Measurements from ENCODE around the gene GNA14.
"Not testable (repeated sequence)": the region's sequence is repeated elsewhere in the genome, so short reads cannot be mapped to it uniquely, and the experiment has no call there.

Gene GNA14

DNA sequence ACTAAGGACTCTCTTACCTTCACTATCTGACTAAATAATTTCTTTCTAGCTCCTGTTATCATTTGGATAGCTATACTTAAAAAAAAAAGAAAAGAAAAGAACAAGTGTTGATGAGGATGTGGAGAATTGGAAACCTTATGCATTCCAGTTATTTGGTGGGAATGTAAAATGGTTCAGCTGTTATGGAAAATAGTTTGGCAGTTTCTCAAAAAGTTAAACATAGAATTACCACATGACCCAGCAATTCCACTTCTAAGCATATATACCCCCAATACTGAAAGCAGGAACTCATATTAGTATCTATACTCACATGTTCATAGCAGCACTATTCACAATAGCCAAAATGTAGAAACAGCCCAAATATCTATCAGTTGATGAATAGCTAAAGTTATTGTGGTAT, 61.1 kb downstream of the GNA14 start:
- FAIRE-seq = no peak

DNA sequence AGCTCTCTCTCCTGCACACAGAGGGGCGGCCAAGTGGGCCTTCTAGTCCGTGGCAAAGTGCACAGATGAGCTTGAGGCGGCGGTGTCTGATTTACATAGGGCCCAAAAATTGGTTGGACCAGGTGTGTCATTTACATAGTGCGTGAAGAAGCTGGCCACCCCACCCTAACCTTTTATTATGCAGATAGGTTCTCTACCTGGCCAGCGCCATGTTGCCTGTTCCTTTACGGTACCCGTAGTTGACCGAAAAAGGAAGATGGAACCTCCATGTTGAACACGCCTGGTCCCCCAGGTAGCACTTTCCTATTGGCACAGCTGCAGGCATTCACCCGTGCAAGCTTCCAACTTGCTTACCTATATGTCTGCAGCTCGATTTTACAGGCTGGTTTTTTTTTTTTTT, 61.5 kb downstream of the GNA14 start:
- FAIRE-seq = no peak

DNA sequence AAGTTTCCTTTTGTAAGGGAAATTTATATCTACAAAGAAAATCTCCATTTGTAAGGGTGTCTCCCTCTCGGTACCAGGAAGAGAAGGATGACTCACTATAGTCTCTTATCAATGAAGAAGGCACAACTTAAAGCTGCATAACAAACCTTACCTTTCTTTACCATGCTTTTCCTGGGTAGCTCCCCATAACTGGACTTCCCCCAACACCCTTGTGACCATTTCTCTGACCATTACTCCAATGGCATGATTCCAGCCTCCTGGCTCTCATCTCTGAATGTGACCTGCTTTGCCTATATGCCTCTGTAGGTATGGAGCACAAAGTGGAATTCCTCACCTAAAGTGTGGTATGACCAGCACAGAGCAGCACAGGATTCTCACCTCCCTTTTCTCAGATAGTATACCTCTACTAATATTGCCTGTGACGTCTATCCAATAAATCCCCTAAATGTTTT, 62.8 kb downstream of the GNA14 start:
- no peak for FAIRE-seq

DNA sequence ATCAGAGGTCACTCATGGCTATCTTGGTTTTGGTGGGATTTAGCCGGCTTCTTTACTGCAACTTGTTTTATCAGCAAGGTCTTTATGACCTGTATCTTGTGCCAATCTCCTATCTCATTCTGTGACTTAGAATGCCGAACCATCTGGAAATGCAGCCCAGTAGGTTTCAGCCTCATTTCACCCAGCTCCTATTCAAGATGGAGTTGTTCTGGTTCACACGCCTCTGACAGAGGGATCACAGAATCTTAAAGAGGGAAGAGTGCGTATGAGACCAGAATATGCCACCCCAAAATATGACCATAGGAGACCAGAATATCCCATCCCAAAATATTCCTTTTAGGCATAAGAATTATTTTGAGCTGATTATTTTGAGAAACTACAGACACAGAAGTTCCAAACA, 63.2 kb downstream of the GNA14 start:
- FAIRE-seq = not testable (repeated sequence)

DNA sequence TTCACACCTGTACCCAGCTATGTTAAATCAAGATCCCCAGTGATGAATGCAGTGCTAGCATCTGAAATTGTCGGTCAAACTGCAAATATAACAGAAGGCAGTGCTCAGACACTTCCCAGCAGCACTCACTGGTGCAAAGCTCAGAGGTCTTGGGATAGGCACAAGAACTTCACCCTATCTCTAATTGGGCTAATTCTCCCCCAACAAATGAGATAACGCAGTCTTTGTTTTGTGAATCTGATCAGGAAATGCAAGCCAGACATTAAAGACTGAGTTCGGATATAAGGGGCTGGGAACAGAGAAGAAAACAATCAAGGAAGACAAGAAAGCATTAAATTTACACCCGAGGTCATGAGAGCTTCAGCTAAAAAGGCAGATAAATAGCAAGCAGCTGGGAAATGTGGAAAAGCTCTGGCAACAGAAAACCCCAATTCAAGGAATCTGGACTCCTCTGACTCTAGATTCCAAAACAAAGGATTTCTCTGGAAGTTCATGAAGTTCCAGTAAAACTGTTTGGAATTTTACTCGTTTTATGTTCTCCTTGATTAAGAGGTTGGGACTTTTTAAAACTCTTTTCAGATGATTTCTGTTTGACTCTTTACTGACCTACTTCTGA, 65.1 kb downstream of the GNA14 start:
- FAIRE-seq = no peak

DNA sequence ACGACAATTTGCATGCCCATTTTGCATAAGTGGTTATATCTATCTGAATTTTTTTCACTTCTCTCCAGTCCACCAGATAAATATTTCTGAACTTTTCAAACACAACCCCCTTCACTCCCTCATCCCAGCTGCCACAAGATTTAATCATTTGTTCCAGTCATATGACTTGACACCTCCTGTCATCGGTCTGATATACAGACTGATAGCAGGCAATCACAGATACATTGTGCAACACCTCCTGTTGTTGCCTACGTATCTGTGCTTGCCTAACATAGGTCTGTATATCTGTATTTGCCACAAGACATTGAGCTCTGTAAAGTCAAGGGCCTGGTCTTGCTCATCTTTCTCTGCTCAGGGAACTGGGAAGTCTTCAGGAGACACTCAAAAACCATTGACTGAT, 65.6 kb downstream of the GNA14 start:
- FAIRE-seq = no peak

DNA sequence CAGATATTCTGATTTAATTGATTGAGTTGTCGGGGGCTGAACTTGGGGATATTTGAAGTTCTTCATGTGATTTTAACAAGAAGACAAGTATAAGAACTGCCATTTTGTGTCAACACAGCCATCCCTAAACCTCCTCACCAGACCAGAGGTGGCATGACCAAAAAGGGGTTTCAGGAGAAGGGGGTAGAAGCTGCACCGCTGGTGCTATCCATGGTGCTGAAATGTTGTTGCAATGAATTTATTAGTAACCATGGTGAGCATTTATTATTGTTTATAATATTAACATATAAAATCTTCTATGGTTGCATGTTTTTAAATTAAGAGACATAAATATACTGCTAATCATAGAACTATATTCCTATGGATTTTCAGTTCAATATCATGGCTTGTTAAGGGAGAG, 72.3 kb downstream of the GNA14 start:
- no peak for FAIRE-seq

DNA sequence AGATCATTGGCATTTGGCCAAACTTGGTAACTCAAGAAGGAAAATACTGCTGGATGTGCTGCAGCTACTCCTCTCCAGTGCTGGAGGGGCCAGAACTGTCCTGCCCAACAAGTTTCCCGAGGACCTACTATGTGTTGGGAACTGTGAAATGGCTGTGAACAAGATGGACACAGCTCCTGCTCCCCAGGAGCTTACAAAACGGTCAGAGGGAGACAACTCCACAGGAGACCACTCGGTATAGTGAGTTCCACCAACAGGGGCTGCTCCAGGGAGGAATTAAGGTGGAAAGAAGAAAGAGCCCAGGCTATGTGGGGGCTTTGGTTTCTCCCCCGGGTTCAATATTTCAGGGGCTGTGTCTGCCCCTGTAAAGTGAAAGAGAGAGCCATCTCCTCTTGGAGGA, 78.8 kb downstream of the GNA14 start:
- FAIRE-seq = no peak

DNA sequence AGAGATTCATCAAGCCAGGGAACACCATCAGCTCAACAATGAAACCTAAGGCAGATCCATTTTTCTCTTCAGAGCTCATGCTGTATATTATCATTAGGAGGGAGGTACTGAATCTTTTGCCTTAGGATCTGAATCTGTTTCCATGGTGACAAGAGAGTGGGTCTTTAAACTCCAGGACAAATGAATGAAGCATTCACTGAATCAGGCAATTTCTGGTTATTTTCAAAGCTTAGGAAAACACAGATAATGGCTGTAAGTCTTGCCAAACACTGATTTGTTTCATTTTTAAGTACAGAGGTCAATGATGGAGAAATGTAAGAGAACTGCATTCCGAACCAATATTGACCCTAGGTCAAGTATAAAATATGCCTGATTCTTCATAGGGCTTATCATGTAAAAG, 84.9 kb downstream of the GNA14 start:
- no peak for FAIRE-seq

DNA sequence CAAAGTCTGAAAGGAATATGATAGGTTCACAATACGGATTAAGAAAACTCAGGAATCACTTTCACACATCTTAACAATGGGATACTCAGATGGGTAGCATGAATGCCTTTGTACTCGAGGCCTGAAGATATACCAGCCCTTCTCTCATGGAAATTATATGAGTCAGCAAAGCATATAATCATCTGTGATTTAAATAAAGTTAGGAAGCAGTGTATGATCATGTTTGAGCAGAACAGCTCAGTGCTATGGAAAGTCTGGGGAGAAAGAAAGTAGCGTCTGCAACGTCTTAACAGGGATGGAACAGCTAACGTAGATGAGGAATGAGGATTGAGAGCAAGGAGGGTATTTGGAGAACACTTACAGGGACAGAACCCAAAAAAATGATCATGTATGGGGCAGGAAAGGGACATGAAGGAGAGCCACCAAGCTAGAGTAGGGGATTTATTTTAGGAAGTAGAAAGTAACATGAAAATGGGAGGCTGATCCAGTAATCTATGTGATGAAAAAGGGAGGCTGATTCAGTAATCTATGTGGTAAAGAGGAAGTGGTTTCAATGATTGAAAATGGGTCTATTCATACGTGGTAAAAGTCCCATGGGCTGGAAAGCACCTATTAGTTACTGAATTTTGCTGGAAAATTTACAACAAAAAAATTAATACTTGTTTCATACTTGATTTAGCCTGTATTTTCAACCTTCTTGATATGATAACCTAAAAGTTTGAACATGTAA, 85.9 kb downstream of the GNA14 start:
- FAIRE-seq = no peak

DNA sequence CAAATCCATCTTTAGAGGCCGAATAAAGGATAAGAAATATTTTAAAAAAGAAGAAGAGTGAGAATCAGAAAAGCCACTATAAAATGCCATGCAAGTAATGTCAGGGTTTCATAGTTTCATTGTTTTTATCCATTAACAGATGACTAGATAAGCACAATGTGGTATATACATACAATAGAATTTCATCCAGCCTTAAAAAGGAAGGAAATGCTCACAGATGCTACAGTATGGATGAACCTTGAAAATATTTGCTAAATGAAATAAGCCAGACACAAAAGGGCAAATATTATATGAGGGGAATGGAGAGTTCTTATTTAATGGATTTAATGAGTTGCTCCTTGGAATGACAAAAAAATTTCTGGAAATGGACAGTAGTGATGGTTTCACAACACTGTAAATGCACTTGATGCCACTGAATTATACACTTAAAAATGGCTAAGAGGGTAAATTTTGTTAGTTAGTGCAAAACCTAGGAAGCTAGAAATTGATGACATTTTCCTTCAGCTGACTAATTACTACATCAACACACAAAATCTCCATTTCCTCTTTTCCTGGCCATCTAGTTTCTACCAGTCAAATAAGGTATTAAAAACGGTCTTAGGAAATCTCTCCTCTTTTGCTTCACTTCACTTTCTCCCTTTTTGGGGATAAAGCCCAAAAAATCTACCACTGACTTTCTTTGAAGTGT, 86.6 kb downstream of the GNA14 start:
- FAIRE-seq = no peak

DNA sequence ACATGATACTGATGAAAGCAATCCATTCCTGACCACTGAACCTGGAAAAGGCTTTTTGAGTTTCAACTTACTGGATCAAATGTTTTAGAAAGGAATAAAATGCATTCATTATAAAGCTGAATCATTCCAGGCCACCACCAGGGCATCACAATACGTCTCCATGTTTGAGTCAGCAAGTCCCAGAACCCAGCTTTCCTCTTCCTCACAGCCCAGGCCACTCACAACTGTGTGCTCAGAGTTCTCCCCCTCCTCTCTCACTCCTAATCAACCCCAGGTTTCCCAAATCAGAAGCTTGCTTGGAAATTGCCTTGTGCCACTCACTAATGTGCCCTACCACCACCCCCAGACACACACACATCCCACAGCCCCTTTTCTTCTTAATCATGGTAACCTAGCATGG, 91.7 kb downstream of the GNA14 start:
- no peak for FAIRE-seq

DNA sequence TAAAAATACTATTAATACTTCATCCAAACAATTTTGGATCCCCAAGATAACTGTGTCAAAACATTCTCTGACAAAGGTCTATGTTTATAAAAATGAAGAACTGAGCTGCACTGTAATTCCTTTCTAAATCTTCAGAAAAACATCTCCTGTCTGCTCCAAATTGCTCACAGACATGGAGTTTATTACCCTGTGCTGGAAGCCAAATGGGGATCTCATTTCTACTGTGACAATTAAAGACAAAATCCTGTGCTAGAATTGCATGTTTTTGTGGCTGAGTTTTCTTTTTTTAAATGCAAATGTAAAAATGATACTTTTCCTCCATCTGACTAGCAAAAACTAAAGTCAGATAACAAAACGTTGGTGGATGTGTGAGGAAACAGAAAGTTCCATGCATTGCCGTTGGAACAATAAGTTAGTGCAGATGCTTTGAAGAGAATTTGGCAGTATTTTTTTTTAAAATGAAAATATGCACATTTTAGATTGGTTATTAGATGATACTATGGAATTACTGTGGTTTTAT, 93.5 kb downstream of the GNA14 start:
- FAIRE-seq = no peak

DNA sequence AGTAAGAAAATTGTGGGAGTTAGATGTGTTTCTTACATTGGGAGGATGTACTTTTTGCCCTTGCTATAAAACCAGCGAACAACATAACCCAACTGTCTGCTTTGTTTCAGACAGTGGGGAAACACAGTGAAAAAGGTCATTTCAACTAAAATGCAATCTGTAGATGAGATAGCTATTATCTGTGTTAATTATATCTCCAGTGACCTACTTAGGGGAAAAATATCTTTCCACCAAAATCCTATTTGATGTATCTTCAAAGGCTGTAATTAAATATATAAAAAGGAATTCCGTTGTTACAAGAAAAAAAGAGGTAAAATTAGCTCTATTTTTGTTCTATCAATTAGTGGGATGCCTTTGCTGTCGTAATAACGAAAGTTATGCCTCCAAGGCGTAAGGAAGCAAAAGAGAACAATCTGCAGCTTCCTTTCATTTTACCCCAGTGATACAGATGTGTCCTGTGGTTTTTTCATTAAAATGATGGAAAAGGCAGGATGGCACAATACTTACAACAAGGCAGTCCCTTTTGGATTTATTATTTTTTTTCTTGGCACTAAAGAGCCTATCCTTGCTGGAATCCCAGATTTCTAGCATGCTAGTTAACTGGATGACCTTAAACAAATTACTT, 100.9 kb downstream of the GNA14 start:
- no peak for FAIRE-seq

DNA sequence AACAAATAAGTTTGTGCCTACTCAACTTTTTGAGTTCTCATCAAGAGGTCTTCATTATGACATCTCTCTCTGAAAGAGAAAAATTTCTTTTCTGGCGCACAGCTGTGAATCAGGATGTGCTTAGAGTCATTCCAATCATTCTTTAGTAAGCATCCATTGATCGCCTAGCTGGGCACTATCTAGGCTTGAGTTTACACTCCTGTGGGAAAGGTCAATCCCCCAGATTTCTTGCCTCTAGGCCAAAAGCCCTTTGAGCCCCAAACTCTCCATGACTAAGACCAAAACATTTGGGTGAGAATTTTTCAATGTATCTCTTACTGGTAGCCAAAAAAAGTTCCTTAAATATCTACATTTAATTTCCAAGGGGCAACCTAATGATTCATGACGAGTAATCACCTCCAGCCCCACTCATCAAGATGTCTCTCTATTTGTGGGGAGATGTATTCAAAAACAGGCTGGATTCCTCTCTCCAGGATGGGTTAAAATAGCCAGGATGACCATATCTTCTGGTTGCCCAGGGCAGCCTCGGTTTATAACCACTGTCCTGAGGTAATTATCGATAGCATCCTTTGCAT, 101.7 kb downstream of the GNA14 start:
- FAIRE-seq = no peak

DNA sequence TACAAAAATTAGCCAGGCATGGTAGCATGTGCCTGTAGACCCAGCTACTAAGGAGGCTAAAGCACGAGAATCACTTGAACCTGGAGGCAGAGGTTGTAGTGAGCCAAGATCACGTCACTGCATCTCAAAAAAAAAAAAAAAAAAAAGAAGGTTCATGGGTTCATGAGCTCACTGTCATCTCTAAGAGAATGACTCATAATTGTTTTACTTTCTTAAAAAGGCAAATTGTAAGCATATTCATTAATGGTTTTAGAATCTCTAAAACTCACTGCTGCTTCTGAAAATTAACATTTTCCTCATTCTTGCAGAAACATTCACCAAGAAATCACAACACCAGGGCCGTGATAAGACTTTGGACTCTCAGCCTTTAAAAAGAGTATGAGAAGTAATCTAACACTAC, 103.6 kb downstream of the GNA14 start:
- no peak for FAIRE-seq

DNA sequence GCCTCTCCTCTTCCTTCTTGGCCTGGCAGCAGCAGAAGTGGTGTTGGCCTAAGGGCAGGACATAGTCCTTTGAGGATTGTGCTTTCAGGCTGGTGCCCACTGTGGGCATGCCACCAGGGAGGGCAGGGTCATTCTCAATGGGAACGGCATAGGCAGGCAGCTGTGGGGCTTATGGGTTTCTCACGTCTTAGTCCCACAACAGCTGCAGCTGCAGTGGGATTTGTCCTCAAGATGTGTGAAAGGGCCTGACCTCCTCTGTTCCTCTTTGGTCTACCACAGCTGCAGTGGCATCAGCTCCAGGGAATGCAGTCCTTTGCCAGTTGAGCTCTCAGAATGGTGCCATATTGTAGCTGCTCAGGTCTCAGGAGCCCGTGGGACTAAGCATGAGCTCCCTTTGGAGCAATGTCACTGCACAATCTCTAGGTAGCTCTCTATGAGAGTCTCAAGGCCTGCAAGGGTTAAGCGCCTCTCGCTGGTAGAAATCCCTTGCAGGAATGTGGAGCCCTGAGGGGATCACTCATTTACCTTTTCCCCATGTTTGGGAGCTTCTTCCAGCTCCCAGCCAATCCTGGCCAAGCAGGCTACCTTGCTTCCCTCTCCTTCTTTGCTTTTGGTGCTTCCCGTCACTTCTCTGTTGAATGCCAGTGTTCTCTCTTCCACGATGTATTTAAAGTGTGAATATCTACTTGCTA, 104.8 kb downstream of the GNA14 start:
- no peak for FAIRE-seq

DNA sequence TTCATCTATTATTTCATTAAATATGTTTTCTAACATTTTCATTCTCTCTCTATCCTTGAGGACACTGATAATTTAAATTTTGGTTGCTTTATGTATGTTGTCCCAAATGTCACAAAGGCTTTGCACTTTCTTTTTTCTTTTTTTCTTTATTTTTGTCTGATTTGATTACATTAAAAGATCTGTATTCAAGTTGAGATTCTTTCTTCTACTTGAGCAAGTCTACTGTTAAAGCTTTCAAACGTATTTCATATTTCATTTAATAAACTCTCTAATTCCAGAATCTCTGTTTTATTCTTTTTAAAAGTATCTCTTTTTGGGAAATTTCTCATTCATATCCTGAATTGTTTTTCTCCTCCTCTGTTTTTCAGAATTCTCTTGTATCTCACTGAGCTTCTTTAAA, 106.5 kb downstream of the GNA14 start:
- FAIRE-seq = no peak

DNA sequence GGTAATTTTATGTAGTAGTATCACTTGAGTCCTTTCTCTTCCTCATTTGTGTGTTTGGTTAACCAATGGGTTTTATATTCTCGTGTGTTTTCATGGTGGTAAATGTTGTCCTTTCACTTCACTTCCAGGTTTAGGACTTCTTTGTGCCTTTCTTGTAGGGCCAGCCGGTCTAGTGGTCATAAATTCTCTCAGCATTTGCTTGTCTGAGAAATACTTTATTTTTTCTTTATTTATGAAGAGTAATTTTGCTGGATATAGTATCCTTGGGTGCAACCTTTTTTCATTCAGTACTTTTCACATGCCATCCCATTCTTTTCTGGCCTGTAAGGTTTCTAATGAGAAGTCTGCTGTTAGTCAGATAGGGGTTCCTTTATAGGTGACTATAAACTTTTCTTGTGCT, 107.1 kb downstream of the GNA14 start:
- no peak for FAIRE-seq

DNA sequence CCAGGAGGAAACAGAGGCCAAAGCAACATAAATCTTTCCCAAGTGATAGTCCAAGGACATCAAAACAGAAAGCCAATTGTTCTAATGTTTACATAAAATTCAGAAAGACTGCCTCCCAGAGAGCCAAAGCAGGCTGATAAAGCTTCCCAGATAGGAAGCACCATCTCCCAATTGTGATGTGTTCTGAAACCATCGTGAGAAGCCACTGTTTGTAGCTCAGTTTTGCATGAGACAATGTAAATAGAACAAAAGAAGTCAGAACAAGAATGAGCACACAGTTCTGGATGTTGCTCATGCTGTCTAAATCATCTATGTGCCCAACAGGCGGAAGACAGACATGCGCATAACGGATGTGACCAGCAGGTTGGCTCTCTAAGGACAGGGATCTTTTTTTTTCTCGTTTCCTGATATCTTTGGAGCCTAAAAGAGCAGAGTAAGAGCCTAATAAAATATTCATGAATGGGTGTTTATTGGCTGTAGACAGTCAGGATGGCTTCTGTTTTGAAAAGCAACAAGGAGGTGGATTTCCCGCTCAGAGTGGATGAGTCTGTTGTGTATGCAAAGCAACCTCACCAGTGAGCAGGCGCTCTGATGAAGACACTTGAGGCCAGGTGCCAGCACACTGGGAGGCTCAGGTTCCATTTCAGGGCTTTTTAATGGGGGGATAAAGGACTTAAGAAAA, 113.6 kb downstream of the GNA14 start:
- FAIRE-seq = no peak

DNA sequence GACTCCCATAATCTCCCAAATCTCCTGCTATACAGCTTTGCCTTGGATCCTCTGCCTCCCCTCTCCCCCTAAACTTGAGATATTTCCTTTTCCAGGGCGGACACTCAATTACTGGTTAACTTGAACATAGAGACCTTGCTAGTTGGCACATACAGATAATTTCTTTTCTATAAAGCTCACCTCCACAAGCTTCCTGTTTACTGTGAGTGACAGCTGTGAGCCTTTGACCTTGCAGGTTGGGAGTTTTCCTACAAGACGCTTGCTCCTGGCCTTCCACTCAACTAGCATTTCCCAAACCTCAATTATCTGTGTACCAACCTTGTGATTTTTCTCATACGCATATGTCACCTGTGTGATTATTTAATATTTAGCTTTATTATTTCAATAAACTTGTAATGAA, 114.5 kb downstream of the GNA14 start:
- no peak for FAIRE-seq

DNA sequence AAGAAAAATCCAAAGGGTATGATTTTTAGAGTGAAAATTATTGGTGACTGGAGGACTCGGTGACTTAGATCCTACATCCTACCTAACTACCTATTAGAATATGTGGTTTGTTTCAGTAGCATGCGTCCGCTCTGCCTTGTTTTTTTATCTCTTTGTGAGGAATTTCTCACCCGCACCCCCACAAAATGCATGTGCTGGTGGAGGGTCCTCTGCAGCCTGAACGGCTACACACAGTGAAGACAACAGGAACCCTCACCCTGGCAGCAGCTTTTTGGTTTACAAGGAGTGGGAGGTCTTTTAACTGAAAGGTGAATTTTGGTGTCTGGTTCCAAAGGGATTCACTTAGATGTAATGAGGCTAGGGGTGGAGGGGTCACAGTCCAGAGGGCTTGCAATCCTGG, 115.5 kb downstream of the GNA14 start:
- no peak for FAIRE-seq

Measured in islet of Langerhans (tissue), 1 donor.